Retinal pigment epithelial cell (primary cell): ENCODE data around the gene EHBP1.

ENCODE experiments used
- DNase-seq: peaks from one replicate; pipeline ENCODE4 v3.0.0-alpha.2; 2010; ENCODE audit warnings: low read depth
- H3K4me3 ChIP-seq: 2 replicates; pipeline ENCODE4 v1.5.1; 2011; ENCODE audit warnings: mild to moderate bottlenecking, low read length, control low read depth, moderate library complexity
- CTCF ChIP-seq: conservative IDR thresholded peaks from 2 replicates; pipeline ENCODE4 v1.5.1; 2011; ENCODE audit warnings: low read depth, low read length, control low read depth, inconsistent platforms

Gene EHBP1

DNA sequence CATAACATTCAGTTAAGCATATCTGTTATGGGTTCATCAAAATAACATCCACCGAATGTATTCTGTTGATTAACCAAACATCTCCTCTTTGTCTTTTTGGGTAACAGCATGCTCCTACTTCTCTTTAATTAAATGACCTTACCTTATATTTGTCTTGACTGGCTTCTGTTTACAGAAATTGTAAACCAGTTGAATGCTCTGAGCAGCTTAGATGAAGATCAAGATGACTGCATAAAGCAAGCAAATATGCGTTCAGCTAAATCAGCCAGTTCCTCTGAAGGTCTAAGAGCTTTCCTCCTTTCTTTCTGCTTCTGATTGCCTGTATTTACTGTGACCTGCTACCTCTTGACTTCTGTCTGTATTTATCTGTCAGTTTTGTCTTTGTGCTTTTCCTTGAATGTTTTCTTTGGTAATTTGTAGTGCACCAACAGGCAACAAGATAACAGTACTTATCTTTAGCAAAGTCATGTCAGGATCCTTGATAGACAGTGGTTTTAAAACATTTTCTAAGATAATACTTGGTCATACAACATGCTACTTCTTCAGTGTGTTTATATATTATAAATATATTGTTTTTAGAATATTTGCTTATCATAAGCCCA lies 152.8 kb downstream of the EHBP1 start:
- H3K4me3 ChIP-seq = no peak overlapping the region
- TF ChIP-seq CTCF = no peak
- DNase-seq = no peak

GRCh38 chr2:62868947-62869346 lies 163.4 kb downstream of the EHBP1 start:
- DNase-seq = no peak
- no peak overlapping the region for H3K4me3 ChIP-seq
- no peak for TF ChIP-seq CTCF

GRCh38 chr2:62870966-62871365 lies 165.5 kb downstream of the EHBP1 start:
- no peak for TF ChIP-seq CTCF
- DNase-seq = no peak
- H3K4me3 ChIP-seq = no peak overlapping the region

GRCh38 chr2:62871506-62871905 lies 166.0 kb downstream of the EHBP1 start:
- H3K4me3 ChIP-seq = no peak overlapping the region
- no peak for DNase-seq
- TF ChIP-seq CTCF = no peak

GRCh38 chr2:62873603-62874002 lies 168.1 kb downstream of the EHBP1 start:
- TF ChIP-seq CTCF = no peak
- H3K4me3 ChIP-seq = no peak overlapping the region
- no peak for DNase-seq

GRCh38 chr2:62874881-62875383 lies 169.4 kb downstream of the EHBP1 start:
- no peak for DNase-seq
- no peak for TF ChIP-seq CTCF
- H3K4me3 ChIP-seq = no peak overlapping the region

DNA sequence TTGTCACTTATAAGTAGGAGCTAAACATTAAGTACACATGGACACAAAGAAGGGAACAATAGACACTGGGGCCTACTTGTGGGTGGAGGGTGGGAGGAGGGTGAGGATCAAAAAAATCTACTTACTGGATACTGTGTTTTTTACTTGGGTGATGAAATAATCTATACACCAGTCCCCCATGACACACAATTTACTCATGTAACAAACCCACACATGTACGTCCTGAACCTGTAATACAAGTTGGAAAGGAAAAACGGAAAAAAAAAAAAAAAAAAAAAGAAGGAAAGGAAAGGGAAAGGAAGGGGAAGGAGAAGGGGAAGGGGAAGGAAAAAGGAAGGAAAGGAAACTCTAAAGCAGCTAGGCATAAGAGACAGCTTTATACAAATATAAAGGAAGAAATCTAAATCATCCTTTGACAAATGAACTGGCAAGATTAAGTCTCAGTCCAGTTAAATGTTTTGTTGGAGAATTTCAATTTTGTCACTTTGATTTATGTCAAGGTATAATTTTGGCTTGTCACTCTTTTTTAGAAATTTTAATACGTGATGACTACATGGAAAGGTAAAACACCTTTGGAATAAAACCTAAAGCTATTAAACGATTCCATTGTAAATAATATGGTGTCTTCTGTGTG lies 175.8 kb downstream of the EHBP1 start:
- TF ChIP-seq CTCF = no peak
- DNase-seq = no peak
- H3K4me3 ChIP-seq = no peak overlapping the region
